ENCODE results near the gene TMTC4.
"Not testable (repeated sequence)": the region's sequence is repeated elsewhere in the genome, so short reads cannot be mapped to it uniquely, and the experiment has no call there.

The TMTC4 gene

GRCh38 chr13:100620792-100621191, 53.8 kb downstream of the TMTC4 start:
- no peak overlapping the region for H3K4me3 ChIP-seq (ENCODE audit: low read depth in 1 of 2, low read length in 2 of 2)
- H3K9ac ChIP-seq (ENCODE audit: low read length), result no peak overlapping the region
- no peaks in the 10 kb centered on the region for H3K27me3 ChIP-seq (ENCODE audit: control insufficient read depth in 1 of 2, insufficient read depth in 2 of 2, low read length in 2 of 2)
- no peaks in the 10 kb centered on the region for H3K4me1 ChIP-seq (ENCODE audit: insufficient read depth, low read length)
- H3K36me3 ChIP-seq (ENCODE audit: insufficient read depth, low read length), result peaks cover 5% of the 10 kb centered on the region
- no peaks in the 10 kb centered on the region for H3K9me3 ChIP-seq (ENCODE audit: low read length)
- no peak overlapping the region for H3K27ac ChIP-seq (ENCODE audit: low read depth, low read length)

GRCh38 chr13:100619940-100620339, 54.7 kb downstream of the TMTC4 start:
- no peaks in the 10 kb centered on the region for H3K9me3 ChIP-seq (ENCODE audit: low read length)
- no peaks in the 10 kb centered on the region for H3K4me1 ChIP-seq (ENCODE audit: insufficient read depth, low read length)
- peaks cover 5% of the 10 kb centered on the region for H3K36me3 ChIP-seq (ENCODE audit: insufficient read depth, low read length)
- no peak overlapping the region for H3K9ac ChIP-seq (ENCODE audit: low read length)
- H3K27ac ChIP-seq (ENCODE audit: low read depth, low read length), result no peak overlapping the region
- H3K4me3 ChIP-seq (ENCODE audit: low read depth in 1 of 2, low read length in 2 of 2), result no peak overlapping the region
- H3K27me3 ChIP-seq (ENCODE audit: control insufficient read depth in 1 of 2, insufficient read depth in 2 of 2, low read length in 2 of 2), result no peaks in the 10 kb centered on the region

- H3K4me3 ChIP-seq (ENCODE audit: low read depth in 1 of 2, low read length in 2 of 2); H3K36me3 ChIP-seq (ENCODE audit: insufficient read depth, low read length); H3K9ac ChIP-seq (ENCODE audit: low read length); H3K4me1 ChIP-seq (ENCODE audit: insufficient read depth, low read length); H3K9me3 ChIP-seq (ENCODE audit: low read length); H3K27me3 ChIP-seq (ENCODE audit: control insufficient read depth in 1 of 2, insufficient read depth in 2 of 2, low read length in 2 of 2); H3K27ac ChIP-seq (ENCODE audit: low read depth, low read length): not testable (repeated sequence)
Measured at GRCh38 chr13:100618897-100619296, 55.7 kb downstream of the TMTC4 start.

GRCh38 chr13:100613031-100613430, 61.6 kb downstream of the TMTC4 start:
- H3K4me1 ChIP-seq (ENCODE audit: insufficient read depth, low read length), result peaks cover 6% of the 10 kb centered on the region
- no peak overlapping the region for H3K27ac ChIP-seq (ENCODE audit: low read depth, low read length)
- H3K36me3 ChIP-seq (ENCODE audit: insufficient read depth, low read length), result peaks cover 7% of the 10 kb centered on the region
- no peaks in the 10 kb centered on the region for H3K9me3 ChIP-seq (ENCODE audit: low read length)
- no peak overlapping the region for H3K4me3 ChIP-seq (ENCODE audit: low read depth in 1 of 2, low read length in 2 of 2)
- no peaks in the 10 kb centered on the region for H3K27me3 ChIP-seq (ENCODE audit: control insufficient read depth in 1 of 2, insufficient read depth in 2 of 2, low read length in 2 of 2)
- H3K9ac ChIP-seq (ENCODE audit: low read length), result no peak overlapping the region

- H3K27ac ChIP-seq (ENCODE audit: low read depth, low read length), result no peak overlapping the region
- H3K4me1 ChIP-seq (ENCODE audit: insufficient read depth, low read length), result peaks cover 6% of the 10 kb centered on the region
- no peak overlapping the region for H3K4me3 ChIP-seq (ENCODE audit: low read depth in 1 of 2, low read length in 2 of 2)
- H3K27me3 ChIP-seq (ENCODE audit: control insufficient read depth in 1 of 2, insufficient read depth in 2 of 2, low read length in 2 of 2), result no peaks in the 10 kb centered on the region
- peaks cover 7% of the 10 kb centered on the region for H3K36me3 ChIP-seq (ENCODE audit: insufficient read depth, low read length)
- H3K9me3 ChIP-seq (ENCODE audit: low read length), result no peaks in the 10 kb centered on the region
- H3K9ac ChIP-seq (ENCODE audit: low read length), result no peak overlapping the region
Measured at GRCh38 chr13:100611678-100612492, 62.7 kb downstream of the TMTC4 start.

- no peaks in the 10 kb centered on the region for H3K9me3 ChIP-seq (ENCODE audit: low read length)
- no peak overlapping the region for H3K4me3 ChIP-seq (ENCODE audit: low read depth in 1 of 2, low read length in 2 of 2)
- H3K27me3 ChIP-seq (ENCODE audit: control insufficient read depth in 1 of 2, insufficient read depth in 2 of 2, low read length in 2 of 2), result no peaks in the 10 kb centered on the region
- no peak overlapping the region for H3K27ac ChIP-seq (ENCODE audit: low read depth, low read length)
- H3K4me1 ChIP-seq (ENCODE audit: insufficient read depth, low read length), result peaks cover 6% of the 10 kb centered on the region
- peaks cover 7% of the 10 kb centered on the region for H3K36me3 ChIP-seq (ENCODE audit: insufficient read depth, low read length)
- H3K9ac ChIP-seq (ENCODE audit: low read length), result no peak overlapping the region
Measured at GRCh38 chr13:100610391-100611347, 63.9 kb downstream of the TMTC4 start.

- Histone ChIP-seq H3K4me3 (ENCODE audit: low read depth in 1 of 2, low read length in 2 of 2) (no peak overlapping the region), H3K9ac (ENCODE audit: low read length) (no peak overlapping the region)
Measured at GRCh38 chr13:100608906-100609305, 65.7 kb downstream of the TMTC4 start.

GRCh38 chr13:100608489-100608888, 66.1 kb downstream of the TMTC4 start:
- no peaks in the 10 kb centered on the region for H3K27me3 ChIP-seq (ENCODE audit: control insufficient read depth in 1 of 2, insufficient read depth in 2 of 2, low read length in 2 of 2)
- H3K9me3 ChIP-seq (ENCODE audit: low read length), result no peaks in the 10 kb centered on the region
- H3K27ac ChIP-seq (ENCODE audit: low read depth, low read length), result no peak overlapping the region
- H3K4me3 ChIP-seq (ENCODE audit: low read depth in 1 of 2, low read length in 2 of 2), result no peak overlapping the region
- peaks cover 6% of the 10 kb centered on the region for H3K4me1 ChIP-seq (ENCODE audit: insufficient read depth, low read length)
- H3K36me3 ChIP-seq (ENCODE audit: insufficient read depth, low read length), result peaks cover 7% of the 10 kb centered on the region
- no peak overlapping the region for H3K9ac ChIP-seq (ENCODE audit: low read length)

More at GRCh38 chr13:100608906-100609305, 65.7 kb downstream of the TMTC4 start:
- no peaks in the 10 kb centered on the region for H3K27me3 ChIP-seq (ENCODE audit: control insufficient read depth in 1 of 2, insufficient read depth in 2 of 2, low read length in 2 of 2)
- peaks cover 6% of the 10 kb centered on the region for H3K4me1 ChIP-seq (ENCODE audit: insufficient read depth, low read length)
- no peak overlapping the region for H3K27ac ChIP-seq (ENCODE audit: low read depth, low read length)
- no peaks in the 10 kb centered on the region for H3K9me3 ChIP-seq (ENCODE audit: low read length)
- peaks cover 7% of the 10 kb centered on the region for H3K36me3 ChIP-seq (ENCODE audit: insufficient read depth, low read length)

- Histone ChIP-seq H3K9me3 (ENCODE audit: low read length) (no peaks in the 10 kb centered on the region), H3K27me3 (ENCODE audit: control insufficient read depth in 1 of 2, insufficient read depth in 2 of 2, low read length in 2 of 2) (no peaks in the 10 kb centered on the region), H3K9ac (ENCODE audit: low read length) (no peak overlapping the region), H3K4me3 (ENCODE audit: low read depth in 1 of 2, low read length in 2 of 2) (no peak overlapping the region), H3K27ac (ENCODE audit: low read depth, low read length) (no peak overlapping the region), H3K4me1 (ENCODE audit: insufficient read depth, low read length) (no peaks in the 10 kb centered on the region), H3K36me3 (ENCODE audit: insufficient read depth, low read length) (peaks cover 3% of the 10 kb centered on the region)
Measured at GRCh38 chr13:100604918-100605710, 69.5 kb downstream of the TMTC4 start.

GRCh38 chr13:100602493-100603111, 72.0 kb downstream of the TMTC4 start:
- H3K36me3 ChIP-seq (ENCODE audit: insufficient read depth, low read length), result no peaks in the 10 kb centered on the region
- H3K4me3 ChIP-seq (ENCODE audit: low read depth in 1 of 2, low read length in 2 of 2), result no peak overlapping the region
- H3K9ac ChIP-seq (ENCODE audit: low read length), result no peak overlapping the region
- no peak overlapping the region for H3K27ac ChIP-seq (ENCODE audit: low read depth, low read length)
- no peaks in the 10 kb centered on the region for H3K27me3 ChIP-seq (ENCODE audit: control insufficient read depth in 1 of 2, insufficient read depth in 2 of 2, low read length in 2 of 2)
- H3K4me1 ChIP-seq (ENCODE audit: insufficient read depth, low read length), result no peaks in the 10 kb centered on the region
- H3K9me3 ChIP-seq (ENCODE audit: low read length), result no peaks in the 10 kb centered on the region
